ENCODE results near the gene RASL11A. TPM values are rescaled to one million over a fixed set of nuclear protein-coding genes. Genes with fewer than 3 reads are reported as not detected.

RASL11A gene
- total RNA-seq, 1 donor from 2014 or later = 5.8 TPM

DNA sequence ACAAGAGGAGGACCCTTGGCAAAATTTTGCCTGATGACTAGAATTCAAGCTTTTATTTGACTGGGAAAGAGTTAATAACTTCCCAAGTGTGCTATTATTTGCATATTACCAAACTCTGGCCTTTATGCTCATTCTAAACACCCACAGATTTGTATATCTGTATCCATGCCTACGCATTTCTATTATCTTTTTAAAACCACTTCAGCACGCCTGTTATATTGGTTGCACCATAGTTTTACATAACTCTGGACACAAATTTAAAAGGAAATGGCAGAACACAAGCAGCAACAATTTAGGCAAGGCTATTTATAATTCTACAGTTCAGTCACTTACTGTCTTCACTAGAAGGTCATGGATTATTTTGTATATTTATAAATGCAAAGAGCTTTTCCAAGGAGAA is 3.7 kb upstream of the RASL11A start:
- Mint-ChIP-seq H3K9me3 (ENCODE audit: low read depth) (no peaks in the 10 kb centered on the region), H3K27me3 (peaks cover 16% of the 10 kb centered on the region), H3K4me1 (ENCODE audit: low read depth) (peaks cover 6% of the 10 kb centered on the region), H3K27ac (no peak overlapping the region), H3K36me3 (ENCODE audit: insufficient read depth) (no peaks in the 10 kb centered on the region), H3K4me3 (ENCODE audit: low read depth) (no peak overlapping the region)
- no peak for DNase-seq (ENCODE audit: low spot score, unreplicated experiment)
- TF ChIP-seq, protein P1, sequence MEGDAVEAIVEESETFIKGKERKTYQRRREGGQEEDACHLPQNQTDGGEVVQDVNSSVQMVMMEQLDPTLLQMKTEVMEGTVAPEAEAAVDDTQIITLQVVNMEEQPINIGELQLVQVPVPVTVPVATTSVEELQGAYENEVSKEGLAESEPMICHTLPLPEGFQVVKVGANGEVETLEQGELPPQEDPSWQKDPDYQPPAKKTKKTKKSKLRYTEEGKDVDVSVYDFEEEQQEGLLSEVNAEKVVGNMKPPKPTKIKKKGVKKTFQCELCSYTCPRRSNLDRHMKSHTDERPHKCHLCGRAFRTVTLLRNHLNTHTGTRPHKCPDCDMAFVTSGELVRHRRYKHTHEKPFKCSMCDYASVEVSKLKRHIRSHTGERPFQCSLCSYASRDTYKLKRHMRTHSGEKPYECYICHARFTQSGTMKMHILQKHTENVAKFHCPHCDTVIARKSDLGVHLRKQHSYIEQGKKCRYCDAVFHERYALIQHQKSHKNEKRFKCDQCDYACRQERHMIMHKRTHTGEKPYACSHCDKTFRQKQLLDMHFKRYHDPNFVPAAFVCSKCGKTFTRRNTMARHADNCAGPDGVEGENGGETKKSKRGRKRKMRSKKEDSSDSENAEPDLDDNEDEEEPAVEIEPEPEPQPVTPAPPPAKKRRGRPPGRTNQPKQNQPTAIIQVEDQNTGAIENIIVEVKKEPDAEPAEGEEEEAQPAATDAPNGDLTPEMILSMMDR (IDR thresholded peaks at IDR 0.05; ENCODE audit: unreplicated experiment) = no peak

GRCh38 chr13:27267596-27267995 is 3.0 kb upstream of the RASL11A start:
- TF ChIP-seq, protein P1 (IDR thresholded peaks at IDR 0.05; ENCODE audit: unreplicated experiment) = no peak
- no peaks in the 10 kb centered on the region for H3K9me3 Mint-ChIP-seq (ENCODE audit: low read depth)
- H3K4me3 Mint-ChIP-seq (ENCODE audit: low read depth) = no peak overlapping the region
- H3K4me1 Mint-ChIP-seq (ENCODE audit: low read depth) = peaks cover 9% of the 10 kb centered on the region
- H3K27ac Mint-ChIP-seq = no peak overlapping the region
- no peak for DNase-seq (ENCODE audit: low spot score, unreplicated experiment)
- H3K36me3 Mint-ChIP-seq (ENCODE audit: insufficient read depth) = no peaks in the 10 kb centered on the region
- peaks cover 19% of the 10 kb centered on the region for H3K27me3 Mint-ChIP-seq

- no peak overlapping the region for H3K4me3 Mint-ChIP-seq (ENCODE audit: low read depth)
- H3K27me3 Mint-ChIP-seq = peaks cover 26% of the 10 kb centered on the region
- TF ChIP-seq, protein P1 (IDR thresholded peaks at IDR 0.05; ENCODE audit: unreplicated experiment) = no peak
- DNase-seq (ENCODE audit: low spot score, unreplicated experiment) = no peak
- H3K27ac Mint-ChIP-seq = no peak overlapping the region
- H3K36me3 Mint-ChIP-seq (ENCODE audit: insufficient read depth) = no peaks in the 10 kb centered on the region
- H3K9me3 Mint-ChIP-seq (ENCODE audit: low read depth) = no peaks in the 10 kb centered on the region
- H3K4me1 Mint-ChIP-seq (ENCODE audit: low read depth) = peaks cover 9% of the 10 kb centered on the region
Measured at GRCh38 chr13:27269114-27269665, 1.4 kb upstream of the RASL11A start.

DNA sequence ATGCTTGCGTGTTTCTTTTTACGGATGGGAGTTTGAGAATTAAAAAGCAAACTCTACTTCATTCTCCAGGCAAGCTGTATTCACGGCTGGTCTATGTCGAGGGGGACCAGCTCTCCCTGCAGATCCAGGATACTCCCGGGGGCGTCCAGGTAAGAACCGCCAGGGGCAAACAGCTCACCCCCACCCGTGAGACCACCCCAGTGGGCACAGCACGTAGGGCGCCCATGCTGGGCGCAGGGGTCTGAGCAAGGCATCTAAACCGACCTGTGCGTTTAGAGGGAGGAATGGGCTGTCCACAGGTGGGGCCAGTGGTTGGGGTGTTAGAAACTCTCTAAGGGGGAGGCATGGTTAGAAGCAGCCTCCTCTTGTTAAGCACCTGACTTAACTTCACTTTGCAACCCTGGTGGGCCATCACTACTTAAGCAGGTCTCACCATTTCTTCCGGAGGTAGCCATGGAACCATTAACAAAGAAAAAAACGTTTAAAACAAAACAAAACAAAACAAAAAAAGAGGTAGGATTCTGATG is 1.0 kb downstream of the RASL11A start:
- Mint-ChIP-seq H3K27me3 (peaks cover 43% of the 10 kb centered on the region), H3K9me3 (ENCODE audit: low read depth) (no peaks in the 10 kb centered on the region), H3K4me1 (ENCODE audit: low read depth) (peaks cover 9% of the 10 kb centered on the region), H3K4me3 (ENCODE audit: low read depth) (peak overlapping the region; percentile 81), H3K36me3 (ENCODE audit: insufficient read depth) (no peaks in the 10 kb centered on the region), H3K27ac (no peak overlapping the region)
- no peak for DNase-seq (ENCODE audit: low spot score, unreplicated experiment)
- TF ChIP-seq, protein P1 (IDR thresholded peaks at IDR 0.05; ENCODE audit: unreplicated experiment) = no peak

- Mint-ChIP-seq H3K27ac (no peak overlapping the region), H3K9me3 (ENCODE audit: low read depth) (no peaks in the 10 kb centered on the region), H3K4me1 (ENCODE audit: low read depth) (peaks cover 9% of the 10 kb centered on the region), H3K27me3 (peaks cover 39% of the 10 kb centered on the region), H3K4me3 (ENCODE audit: low read depth) (no peak overlapping the region), H3K36me3 (ENCODE audit: insufficient read depth) (no peaks in the 10 kb centered on the region)
- DNase-seq (ENCODE audit: low spot score, unreplicated experiment) = no peak
- TF ChIP-seq, protein P1 (IDR thresholded peaks at IDR 0.05; ENCODE audit: unreplicated experiment) = no peak
Measured at GRCh38 chr13:27273658-27274425, 3.2 kb downstream of the RASL11A start.
